Stomach (tissue), 4 donors: ENCODE data around the gene AKAP12.

Experiments used
- CTCF ChIP-seq, 7 experiments: fragments of 450-650 bp in 4 of 7; fragments of 200-600 bp in 3 of 7; sonication (generic) in 3 of 7; IDR thresholded peaks; one replicate each; pipeline ENCODE4 v1.5.1; 2016 to 2019; ENCODE audit warnings: antibody characterized with exemption in 7 of 7, control low read depth in 2 of 7, mild to moderate bottlenecking in 1 of 7
- EP300 ChIP-seq: sonication (generic); formaldehyde crosslinking; IDR thresholded peaks from one replicate; pipeline ENCODE4 v1.6.1; 2017; ENCODE audit warnings: antibody characterized with exemption
- POLR2A ChIP-seq, 4 donors: fragments of 450-650 bp; IDR thresholded peaks; one replicate each; pipeline ENCODE4 v1.6.1; 2016; ENCODE audit warnings: antibody characterized with exemption in 4 of 4, control low read depth in 2 of 4, mild to moderate bottlenecking in 1 of 4, moderate library complexity in 1 of 4
- POLR2AphosphoS5 ChIP-seq, 3 donors: sonication (generic); formaldehyde crosslinking; IDR thresholded peaks; one replicate each; pipeline ENCODE4 v1.6.1; 2016; ENCODE audit warnings: antibody characterized with exemption in 3 of 3

GRCh38 chr6:151390851-151391470 lies 151.2 kb downstream of the AKAP12 start:
- no peak for TF ChIP-seq POLR2AphosphoS5 (IDR thresholded peaks at IDR 0.05)
- no peak for TF ChIP-seq CTCF (IDR thresholded peaks at IDR 0.05)
- no peak for TF ChIP-seq EP300
- TF ChIP-seq POLR2A (IDR thresholded peaks at IDR 0.05): no peak
